Activated CD8-positive, alpha-beta memory T cell treated with anti-CD3 and anti-CD28 coated beads, Interleukin-2, amount 10 ng/mL, durations not matched to agents 7 days and 5 days (primary cell): ENCODE data around the gene BACE1. TPM values are rescaled to one million over a fixed set of nuclear protein-coding genes. Genes with fewer than 3 reads are reported as not detected.

Experiments
- ATAC-seq: fragments of 150-1000 bp; cut with Tn5 transposase; one replicate; pipeline ENCODE4 v1.10.0; 2021; ENCODE audit warnings: moderate library complexity
- CTCF ChIA-PET: fragments of 350-600 bp; sonication (Branson Sonifier 250); formaldehyde crosslinking; loops from one replicate; lab custom pipeline; 2021; ENCODE audit warnings: antibody characterized with exemption; lab: Charles Lee
- DNase-seq: peaks from one replicate; pipeline ENCODE4 v3.0.0-alpha.2; 2020
- H3K27ac Mint-ChIP-seq: one replicate; pipeline ENCODE4 v1.8.0; 2021; ENCODE audit warnings: mild to moderate bottlenecking, mixed read lengths
- H3K27me3 Mint-ChIP-seq: one replicate; pipeline ENCODE4 v1.8.0; 2021; ENCODE audit warnings: mixed read lengths
- H3K36me3 Mint-ChIP-seq: one replicate; pipeline ENCODE4 v1.8.0; 2021; ENCODE audit warnings: mild to moderate bottlenecking, mixed read lengths
- H3K4me1 Mint-ChIP-seq: one replicate; pipeline ENCODE4 v1.8.0; 2021; ENCODE audit warnings: mixed read lengths
- H3K4me3 Mint-ChIP-seq: one replicate; pipeline ENCODE4 v1.8.0; 2021; ENCODE audit warnings: mild to moderate bottlenecking, moderate library complexity, mixed read lengths
- H3K9me3 Mint-ChIP-seq: one replicate; pipeline ENCODE4 v1.8.0; 2022; ENCODE audit warnings: low read depth, mixed read lengths
- total RNA-seq, 2 experiments: library from RNA; stranded (reverse); gene quantifications; one replicate each; pipeline ENCODE4 v1.2.3, GENCODE V29; 2021

BACE1 gene
- 1 to 10 TPM in 1 of 2 experiments, under 1 TPM in 1; 0.79 to 1.7 TPM for total RNA-seq

- peaks cover 50% of the 10 kb centered on the region for H3K27me3 Mint-ChIP-seq
- CTCF ChIA-PET = interaction anchor here (1.1 to 1.6 kb wide), 3 partner anchors 15 to 90 kb away, joined by 3 read pairs; no protein-coding TSS in a partner anchor
- peak; percentile 34 for ATAC-seq
- H3K27ac Mint-ChIP-seq = no peak within 1 kb of the TSS
- H3K9me3 Mint-ChIP-seq = no peaks in the 10 kb centered on the region
- DNase-seq = no peak
- H3K4me3 Mint-ChIP-seq = peak within 1 kb of the TSS; percentile 38
- no peaks in the 10 kb centered on the region for H3K36me3 Mint-ChIP-seq
- peaks cover 8% of the 10 kb centered on the region for H3K4me1 Mint-ChIP-seq
Measured at GRCh38 chr11:117316197-117316961, at the start of gene BACE1. TSS of gene BACE1 (minus strand) at chr11:117316256. CDS start at chr11:117315795, 461 bp downstream.

DNA sequence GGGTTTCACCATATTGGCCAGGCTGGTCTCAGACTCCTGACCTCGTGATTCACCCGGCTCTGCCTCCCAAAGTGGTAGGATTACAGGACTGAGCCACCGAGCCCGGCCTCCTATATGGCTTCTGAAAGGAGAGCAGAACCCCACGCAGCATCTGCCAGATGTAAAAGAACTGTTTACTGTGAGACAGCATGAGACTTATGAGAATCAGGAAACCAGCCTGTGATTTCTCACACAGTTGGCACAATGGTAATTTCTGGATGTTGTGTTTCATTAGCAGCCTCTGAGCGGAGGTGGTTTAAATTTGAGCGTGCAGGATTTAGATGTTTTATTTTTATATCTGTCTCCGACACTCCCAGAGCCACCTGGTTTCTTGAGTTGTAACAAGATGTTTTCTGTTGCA, 45.4 kb upstream of the BACE1 start:
- Mint-ChIP-seq H3K9me3 (no peaks in the 10 kb centered on the region), H3K27me3 (no peaks in the 10 kb centered on the region), H3K36me3 (peaks cover 16% of the 10 kb centered on the region), H3K4me1 (no peaks in the 10 kb centered on the region), H3K27ac (no peak overlapping the region), H3K4me3 (no peak overlapping the region)
- CTCF ChIA-PET = no interaction called here
- ATAC-seq (no peak), DNase-seq (no peak)

GRCh38 chr11:117356126-117356890, 40.3 kb upstream of the BACE1 start:
- Mint-ChIP-seq H3K36me3 (peaks cover 20% of the 10 kb centered on the region), H3K27ac (no peak overlapping the region), H3K27me3 (no peaks in the 10 kb centered on the region), H3K9me3 (no peaks in the 10 kb centered on the region), H3K4me1 (no peaks in the 10 kb centered on the region), H3K4me3 (no peak overlapping the region)
- CTCF ChIA-PET = no interaction called here
- ATAC-seq (no peak), DNase-seq (no peak)

- no peaks in the 10 kb centered on the region for H3K9me3 Mint-ChIP-seq
- H3K4me3 Mint-ChIP-seq = no peak overlapping the region
- peaks cover 17% of the 10 kb centered on the region for H3K36me3 Mint-ChIP-seq
- no peak for ATAC-seq
- no peaks in the 10 kb centered on the region for H3K27me3 Mint-ChIP-seq
- H3K4me1 Mint-ChIP-seq = no peaks in the 10 kb centered on the region
- DNase-seq = no peak
- CTCF ChIA-PET = no interaction called here
- no peak overlapping the region for H3K27ac Mint-ChIP-seq
Measured at GRCh38 chr11:117354550-117354949, 38.5 kb upstream of the BACE1 start.

DNA sequence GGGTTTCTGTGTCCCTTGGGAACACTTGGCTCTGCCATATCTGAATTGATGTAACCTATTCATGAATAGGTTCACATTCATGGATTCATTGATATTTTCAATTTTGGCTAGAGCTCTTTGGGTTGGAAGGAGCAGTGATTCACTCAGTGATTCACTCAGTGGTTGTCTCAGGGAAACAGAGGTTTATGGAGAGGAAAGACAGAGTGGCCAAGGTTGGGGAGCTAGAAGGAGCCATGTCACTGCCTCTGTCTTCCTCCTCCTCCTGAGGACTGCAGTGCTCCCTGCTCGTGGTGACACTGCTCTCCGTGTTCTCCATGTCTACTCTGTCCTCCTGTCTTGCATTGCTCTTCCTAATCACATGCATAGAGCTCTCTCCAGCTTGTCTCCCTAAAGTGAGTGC, 29.0 kb upstream of the BACE1 start:
- DNase-seq (no peak), ATAC-seq (no peak)
- CTCF ChIA-PET = no interaction called here
- Mint-ChIP-seq H3K27ac (no peak overlapping the region), H3K27me3 (no peaks in the 10 kb centered on the region), H3K9me3 (no peaks in the 10 kb centered on the region), H3K36me3 (peaks cover 26% of the 10 kb centered on the region), H3K4me3 (no peak overlapping the region), H3K4me1 (no peaks in the 10 kb centered on the region)

GRCh38 chr11:117337076-117337475, 21.0 kb upstream of the BACE1 start:
- H3K27ac Mint-ChIP-seq = no peak overlapping the region
- DNase-seq = no peak
- H3K27me3 Mint-ChIP-seq = no peaks in the 10 kb centered on the region
- H3K4me1 Mint-ChIP-seq = no peaks in the 10 kb centered on the region
- CTCF ChIA-PET = no interaction called here
- H3K4me3 Mint-ChIP-seq = no peak overlapping the region
- no peak for ATAC-seq
- H3K9me3 Mint-ChIP-seq = no peaks in the 10 kb centered on the region
- peaks cover 9% of the 10 kb centered on the region for H3K36me3 Mint-ChIP-seq

DNA sequence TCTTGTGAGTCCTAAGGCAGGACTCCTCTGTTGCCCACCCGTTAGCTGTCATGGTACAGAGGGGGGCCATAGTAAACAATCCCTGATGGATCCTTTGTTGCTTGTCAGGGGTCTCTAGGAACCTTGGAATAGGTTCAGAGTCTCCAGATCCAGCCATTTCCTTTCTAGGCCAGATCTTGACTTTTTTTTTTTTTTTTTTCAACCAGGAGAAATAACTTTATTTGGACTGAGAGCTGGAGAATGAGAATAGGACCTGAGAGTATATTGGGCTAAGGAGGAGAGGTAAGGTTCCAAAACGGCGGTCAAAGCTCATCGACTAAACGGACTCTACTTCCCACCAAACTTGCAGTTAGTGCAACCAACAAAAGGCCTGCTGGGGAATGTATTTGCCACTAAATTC, 19.3 kb upstream of the BACE1 start:
- H3K27me3 Mint-ChIP-seq = no peaks in the 10 kb centered on the region
- CTCF ChIA-PET = interaction anchor here (0.6 to 1.4 kb wide), 2 partner anchors 16 to 91 kb away, joined by 3 read pairs; no protein-coding TSS in a partner anchor
- no peak for DNase-seq
- H3K4me1 Mint-ChIP-seq = no peaks in the 10 kb centered on the region
- no peak overlapping the region for H3K4me3 Mint-ChIP-seq
- H3K36me3 Mint-ChIP-seq = peaks cover 7% of the 10 kb centered on the region
- H3K27ac Mint-ChIP-seq = no peak overlapping the region
- H3K9me3 Mint-ChIP-seq = no peaks in the 10 kb centered on the region
- no peak for ATAC-seq

DNA sequence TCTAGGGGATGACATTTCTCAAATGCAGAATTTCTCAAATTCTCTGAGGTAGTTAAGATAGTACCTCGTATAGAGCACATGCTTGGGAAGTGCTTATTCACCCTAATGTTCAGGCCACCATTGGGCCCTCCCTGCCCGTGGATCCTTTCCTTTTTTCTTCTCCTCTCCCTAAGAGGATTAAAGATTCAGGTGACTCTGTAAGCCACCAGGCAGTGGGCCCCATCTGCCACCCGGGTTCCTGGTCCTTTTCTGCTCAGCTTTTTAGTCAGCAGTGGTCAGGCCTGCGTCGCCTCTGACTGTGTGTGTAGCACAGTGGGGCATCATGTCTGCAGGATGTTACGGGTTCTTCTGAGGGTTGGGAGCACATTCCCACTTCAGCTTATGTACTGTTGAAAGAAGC, 18.8 kb upstream of the BACE1 start:
- Mint-ChIP-seq H3K27ac (no peak overlapping the region), H3K9me3 (no peaks in the 10 kb centered on the region), H3K4me3 (no peak overlapping the region), H3K36me3 (peaks cover 5% of the 10 kb centered on the region), H3K4me1 (peaks cover 3% of the 10 kb centered on the region), H3K27me3 (no peaks in the 10 kb centered on the region)
- DNase-seq = no peak
- no peak for ATAC-seq
- CTCF ChIA-PET = interaction anchor here (1.4 kb wide), 1 partner anchor 17 kb away, joined by 3 read pairs; no protein-coding TSS in a partner anchor

GRCh38 chr11:117333917-117334316, 17.9 kb upstream of the BACE1 start:
- Mint-ChIP-seq H3K27ac (no peak overlapping the region), H3K9me3 (no peaks in the 10 kb centered on the region), H3K36me3 (peaks cover 5% of the 10 kb centered on the region), H3K4me3 (no peak overlapping the region), H3K4me1 (peaks cover 4% of the 10 kb centered on the region), H3K27me3 (no peaks in the 10 kb centered on the region)
- CTCF ChIA-PET = interaction anchor here (1.5 kb wide), 1 partner anchor 11 kb away, joined by 3 read pairs; no protein-coding TSS in a partner anchor
- no peak for DNase-seq
- no peak for ATAC-seq

GRCh38 chr11:117332843-117333242, 16.8 kb upstream of the BACE1 start:
- Mint-ChIP-seq H3K27me3 (no peaks in the 10 kb centered on the region), H3K9me3 (no peaks in the 10 kb centered on the region), H3K27ac (no peak overlapping the region), H3K4me1 (peaks cover 4% of the 10 kb centered on the region), H3K36me3 (peaks cover 5% of the 10 kb centered on the region), H3K4me3 (no peak overlapping the region)
- DNase-seq (no peak), ATAC-seq (no peak)
- CTCF ChIA-PET = interaction anchor here (1.5 kb wide), 1 partner anchor 10 kb away, joined by 3 read pairs; no protein-coding TSS in a partner anchor

DNA sequence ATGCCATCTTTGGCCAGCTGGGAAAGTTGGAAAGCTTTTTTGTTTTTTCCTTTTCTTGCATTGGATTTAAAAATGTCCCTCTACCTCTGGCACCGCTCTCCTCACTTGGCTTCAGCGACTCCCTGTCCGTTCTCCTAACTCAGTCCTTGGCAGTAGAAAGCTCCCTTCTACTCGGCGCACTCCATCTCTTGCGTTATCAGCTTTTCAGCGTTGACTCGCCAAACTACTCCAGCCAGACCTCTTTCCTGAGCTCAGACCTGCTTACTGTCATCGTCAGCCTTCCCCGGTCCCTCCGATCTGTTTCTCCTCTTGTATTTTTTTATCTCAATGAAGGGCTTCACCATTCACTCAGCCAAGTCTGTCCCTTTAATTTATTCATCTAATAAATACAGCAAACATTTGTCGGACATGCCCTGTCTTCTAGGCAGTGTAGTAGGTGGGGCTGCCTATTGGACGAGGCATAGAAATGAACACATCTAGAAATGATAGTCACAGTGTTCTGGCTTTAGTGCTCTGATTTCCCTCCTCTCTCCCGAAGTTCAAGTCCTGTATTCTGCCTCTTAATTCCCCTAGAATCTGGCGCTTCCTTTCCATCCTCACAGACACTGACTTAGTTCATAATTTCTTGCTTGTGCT, 12.4 kb upstream of the BACE1 start:
- Mint-ChIP-seq H3K27ac (no peak overlapping the region), H3K4me3 (no peak overlapping the region), H3K36me3 (no peaks in the 10 kb centered on the region), H3K27me3 (peaks cover 4% of the 10 kb centered on the region), H3K4me1 (peaks cover 7% of the 10 kb centered on the region), H3K9me3 (no peaks in the 10 kb centered on the region)
- CTCF ChIA-PET = interaction anchor here (0.8 to 2.1 kb wide), 5 partner anchors 25 to 101 kb away, joined by 3 to 12 read pairs (median 5); partner anchors contain the start of gene PCSK7
- DNase-seq (no peak), ATAC-seq (peak; percentile 4)

GRCh38 chr11:117327567-117328374, 11.7 kb upstream of the BACE1 start, which contains the start of gene CEP164:
TSS of gene CEP164 (plus strand) at chr11:117327854. CDS start at chr11:117338587, 10,733 bp downstream.
- Mint-ChIP-seq H3K36me3 (no peaks in the 10 kb centered on the region), H3K4me3 (peak within 1 kb of the TSS; percentile 57), H3K9me3 (no peaks in the 10 kb centered on the region), H3K4me1 (peaks cover 7% of the 10 kb centered on the region), H3K27ac (peak within 1 kb of the TSS; percentile 50), H3K27me3 (peaks cover 8% of the 10 kb centered on the region)
- DNase-seq (peak; percentile 98), ATAC-seq (peak; percentile 98)
- CTCF ChIA-PET = interaction anchor here (0.6 to 2.1 kb wide), 7 partner anchors 25 to 536 kb away, joined by 3 to 12 read pairs (median 3); partner anchors contain the start of genes APOA5, PCSK7 and RNF214
